GM12864 (cell line): ENCODE data around the gene FAM227B.

Source experiments
- DNase-seq: peaks from one replicate; pipeline ENCODE4 v3.0.0-alpha.2; 2011; ENCODE audit warnings: low read depth
- H3K4me3 ChIP-seq: 2 replicates; pipeline ENCODE4 v1.5.1; 2011; ENCODE audit warnings: mild to moderate bottlenecking, low read depth, low read length, control low read depth
- TF ChIP-seq, protein P1 (sequence below): IDR thresholded peaks from 2 replicates; pipeline ENCODE4 v1.5.1; 2011; ENCODE audit warnings: low read depth, mild to moderate bottlenecking, moderate library complexity, low read length, control low read depth, inconsistent platforms; ENCODE audit errors: missing control alignments

Gene FAM227B

DNA sequence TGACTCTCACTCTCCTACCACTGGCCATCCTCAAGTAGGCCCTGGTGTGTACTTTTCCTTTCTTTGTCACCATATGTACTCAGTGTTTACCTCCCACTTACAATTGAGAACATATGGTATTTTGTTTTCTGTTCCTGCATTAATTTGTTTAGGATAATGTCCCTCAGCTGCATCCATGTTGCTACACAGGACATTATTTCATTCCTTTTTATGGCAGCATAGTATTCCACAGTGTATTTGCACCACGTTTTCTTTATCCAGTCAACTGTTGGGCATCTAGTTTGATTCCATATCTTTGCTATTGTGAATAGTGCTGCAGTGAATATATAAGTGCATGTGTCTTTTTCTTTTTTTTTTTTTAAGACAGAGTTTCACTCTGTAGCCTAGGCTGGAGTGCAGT lies 324.4 kb downstream of the FAM227B start:
- DNase-seq: no peak
- H3K4me3 ChIP-seq: no peak overlapping the region
- TF ChIP-seq, protein P1, sequence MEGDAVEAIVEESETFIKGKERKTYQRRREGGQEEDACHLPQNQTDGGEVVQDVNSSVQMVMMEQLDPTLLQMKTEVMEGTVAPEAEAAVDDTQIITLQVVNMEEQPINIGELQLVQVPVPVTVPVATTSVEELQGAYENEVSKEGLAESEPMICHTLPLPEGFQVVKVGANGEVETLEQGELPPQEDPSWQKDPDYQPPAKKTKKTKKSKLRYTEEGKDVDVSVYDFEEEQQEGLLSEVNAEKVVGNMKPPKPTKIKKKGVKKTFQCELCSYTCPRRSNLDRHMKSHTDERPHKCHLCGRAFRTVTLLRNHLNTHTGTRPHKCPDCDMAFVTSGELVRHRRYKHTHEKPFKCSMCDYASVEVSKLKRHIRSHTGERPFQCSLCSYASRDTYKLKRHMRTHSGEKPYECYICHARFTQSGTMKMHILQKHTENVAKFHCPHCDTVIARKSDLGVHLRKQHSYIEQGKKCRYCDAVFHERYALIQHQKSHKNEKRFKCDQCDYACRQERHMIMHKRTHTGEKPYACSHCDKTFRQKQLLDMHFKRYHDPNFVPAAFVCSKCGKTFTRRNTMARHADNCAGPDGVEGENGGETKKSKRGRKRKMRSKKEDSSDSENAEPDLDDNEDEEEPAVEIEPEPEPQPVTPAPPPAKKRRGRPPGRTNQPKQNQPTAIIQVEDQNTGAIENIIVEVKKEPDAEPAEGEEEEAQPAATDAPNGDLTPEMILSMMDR: no peak

DNA sequence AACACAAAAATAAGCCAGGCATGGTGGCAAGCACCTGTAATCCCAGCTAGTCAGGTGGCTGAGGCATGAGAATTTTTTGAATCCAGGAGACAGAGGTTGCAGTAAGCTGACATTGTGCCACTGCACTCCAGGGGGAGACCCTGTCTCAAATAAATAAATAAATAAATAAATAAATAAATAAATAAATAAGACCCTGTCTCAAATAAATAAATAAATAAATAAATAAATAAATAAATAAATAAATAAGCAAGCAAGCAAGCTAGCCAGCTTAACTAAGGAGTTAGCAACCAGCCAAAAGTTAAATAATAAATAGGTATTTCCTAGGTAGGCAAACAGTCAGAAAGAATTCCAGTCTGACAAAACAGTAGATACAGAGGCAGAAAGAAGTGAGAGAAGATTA lies 326.7 kb downstream of the FAM227B start:
- no peak for DNase-seq
- TF ChIP-seq, protein P1: no peak
- H3K4me3 ChIP-seq: no peak overlapping the region

DNA sequence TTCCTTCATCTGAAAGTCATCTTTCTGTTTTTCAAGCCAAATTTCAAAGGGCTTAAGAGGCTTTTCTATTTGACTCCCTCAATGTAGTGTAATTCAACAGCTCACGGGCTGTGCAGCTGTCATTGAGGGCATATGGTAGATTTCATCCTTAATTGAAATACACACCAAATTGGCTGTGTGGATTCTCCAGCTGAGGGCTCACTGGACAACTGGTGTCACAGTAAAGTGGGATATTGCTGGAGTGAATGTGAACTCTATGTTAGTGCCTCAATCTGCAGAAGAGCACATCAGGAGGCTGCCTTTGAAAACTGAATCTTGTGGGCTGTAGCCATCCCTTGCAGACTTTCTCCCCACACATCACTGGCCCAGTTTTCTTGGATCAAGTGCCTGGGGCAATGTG lies 330.4 kb downstream of the FAM227B start:
- H3K4me3 ChIP-seq: no peak overlapping the region
- DNase-seq: no peak
- TF ChIP-seq, protein P1: no peak

DNA sequence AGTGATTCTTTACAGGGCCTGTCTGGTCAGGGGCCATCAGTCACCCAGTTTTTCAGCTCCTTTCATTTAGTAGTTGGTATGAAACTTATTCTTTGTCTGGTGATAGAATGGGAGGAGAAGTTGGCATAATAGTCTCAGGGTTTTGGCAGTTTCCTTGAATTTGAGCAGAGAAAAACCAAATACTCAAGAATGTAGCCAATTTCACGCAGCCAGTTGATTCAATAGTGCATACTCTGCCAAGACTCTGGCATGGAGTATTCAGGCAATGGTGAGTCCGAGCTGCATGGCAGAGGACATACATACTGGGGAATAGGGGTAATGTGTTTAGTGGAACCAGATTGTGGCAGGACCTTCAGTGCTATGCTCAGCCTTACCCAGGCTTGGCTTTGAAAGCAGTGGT lies 332.2 kb downstream of the FAM227B start:
- H3K4me3 ChIP-seq: no peak overlapping the region
- TF ChIP-seq, protein P1: no peak
- no peak for DNase-seq

DNA sequence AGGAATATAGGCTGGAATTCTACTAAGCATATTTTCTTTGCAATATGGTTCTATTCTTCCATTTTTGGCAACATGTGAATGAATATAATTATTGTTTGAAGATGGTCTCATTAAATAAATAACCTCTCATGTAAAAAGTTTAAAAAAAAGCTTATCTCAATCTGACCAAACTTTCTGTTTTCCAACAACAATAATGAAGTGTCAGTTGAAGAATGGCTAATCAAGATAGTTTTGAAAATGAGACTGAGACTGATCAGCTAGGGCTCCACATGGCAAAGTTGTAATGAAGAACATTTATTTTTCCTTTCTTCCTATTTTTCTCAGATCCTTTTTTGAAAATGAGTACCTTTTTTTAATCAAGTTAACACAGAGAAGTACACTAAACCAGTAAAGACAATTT lies 333.1 kb downstream of the FAM227B start:
- DNase-seq: no peak
- TF ChIP-seq, protein P1: no peak
- no peak overlapping the region for H3K4me3 ChIP-seq

DNA sequence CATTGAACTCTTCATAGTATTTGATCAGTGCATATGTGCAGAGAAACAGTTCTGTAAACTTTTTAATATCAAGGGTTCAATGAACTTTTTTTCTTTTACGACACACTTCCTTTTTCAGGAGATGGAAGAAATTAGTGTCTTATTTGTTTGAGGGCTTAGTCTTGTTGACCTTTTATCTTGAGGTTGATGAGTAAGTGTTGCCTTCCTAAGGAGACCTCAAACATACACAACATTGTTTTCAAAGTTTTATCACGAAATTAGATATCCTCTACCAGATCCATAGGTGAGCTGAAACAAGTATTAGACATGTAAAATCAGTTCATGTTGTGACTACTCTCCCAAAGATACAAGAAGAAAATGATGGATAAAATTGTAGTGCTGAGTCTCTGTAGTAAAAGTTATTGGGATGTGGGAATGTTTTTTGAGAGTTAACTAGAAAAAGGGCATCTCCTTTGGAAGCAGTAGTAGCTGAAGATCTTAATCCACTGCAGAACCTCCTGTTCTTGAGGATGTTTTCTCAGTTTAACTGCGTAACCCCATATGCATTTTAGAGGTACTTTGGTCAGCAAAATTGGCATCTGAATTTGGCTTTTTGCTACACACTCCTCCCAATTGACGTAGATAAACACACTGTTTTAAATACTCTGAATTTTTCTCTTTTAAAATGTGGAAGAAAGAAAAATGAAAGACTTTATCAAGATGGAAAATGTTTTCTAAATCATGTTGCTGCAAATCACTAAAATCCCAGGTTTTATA lies 333.8 kb downstream of the FAM227B start:
- TF ChIP-seq, protein P1: no peak
- no peak overlapping the region for H3K4me3 ChIP-seq
- no peak for DNase-seq

DNA sequence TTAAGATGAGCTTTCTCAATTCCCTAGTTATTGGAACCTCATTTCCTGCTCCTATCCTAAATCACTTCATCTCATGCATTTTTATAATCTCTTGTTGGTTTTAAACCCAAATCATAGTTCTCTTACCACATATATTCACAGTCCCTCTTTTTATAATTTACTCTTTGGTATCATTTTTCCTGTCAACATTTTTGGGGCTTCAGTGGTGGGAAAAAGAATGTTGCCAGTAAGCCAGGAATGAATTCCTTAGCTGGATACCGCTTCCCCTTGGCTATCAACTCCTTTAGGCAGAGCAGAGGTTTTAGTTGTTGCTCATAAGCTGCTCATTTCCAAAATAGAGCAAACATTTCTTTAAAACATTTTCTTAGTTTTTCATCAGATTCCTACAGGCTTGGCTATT lies 338.3 kb downstream of the FAM227B start:
- no peak for DNase-seq
- H3K4me3 ChIP-seq: no peak overlapping the region
- TF ChIP-seq, protein P1: no peak
